B cell (primary cell): ENCODE results near the gene DPYSL3.

Source experiments
- CTCF ChIP-seq: fragments of 200-600 bp; IDR thresholded peaks from one replicate; pipeline ENCODE4 v1.8.0; 2022; ENCODE audit warnings: antibody characterized with exemption, mild to moderate bottlenecking
- EZH2 ChIP-seq: IDR thresholded peaks from 2 replicates; pipeline ENCODE4 v1.6.1; 2012; ENCODE audit warnings: borderline replicate concordance, low read depth, mild to moderate bottlenecking, moderate library complexity, low read length; ENCODE audit not compliant: insufficient read depth, poor library complexity, severe bottlenecking

GRCh38 chr5:147397616-147398015, 112.3 kb downstream of the DPYSL3 start:
- TF ChIP-seq CTCF (no peak), EZH2 (no peak)
